GM20000 (cell line): ENCODE measurements around the gene KBTBD4.

Source experiments
- DNase-seq: peaks from one replicate; pipeline ENCODE4 v3.0.0; 2012; ENCODE audit warnings: low spot score
- TF ChIP-seq, protein P1 (sequence below): IDR thresholded peaks from 2 replicates; pipeline ENCODE4 v1.5.1; 2012; ENCODE audit warnings: mild to moderate bottlenecking, control low read depth; ENCODE audit errors: extremely low read depth, missing control alignments

The KBTBD4 gene

DNA sequence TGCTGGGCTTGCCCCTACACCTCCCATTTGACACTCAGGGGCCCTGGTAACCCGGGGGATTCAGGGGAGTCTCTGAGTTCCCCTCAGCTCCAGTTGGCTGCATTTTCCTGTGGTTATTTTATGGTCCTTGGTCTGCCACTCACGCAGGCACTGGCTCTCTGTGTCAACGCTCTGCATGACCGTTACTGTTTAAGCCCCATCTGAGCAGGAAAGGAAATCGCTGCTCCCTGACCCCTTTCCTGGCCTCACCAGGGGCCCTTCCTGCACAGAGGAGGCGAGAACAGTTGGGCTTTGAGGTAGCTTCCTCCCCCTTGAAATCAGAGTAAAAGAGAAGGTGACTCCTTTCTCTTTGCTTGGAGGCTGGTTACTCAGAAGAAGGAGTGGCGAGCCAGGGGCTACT lies 13.0 kb upstream of the KBTBD4 start:
- peak; percentile 69 for DNase-seq
- TF ChIP-seq, protein P1, sequence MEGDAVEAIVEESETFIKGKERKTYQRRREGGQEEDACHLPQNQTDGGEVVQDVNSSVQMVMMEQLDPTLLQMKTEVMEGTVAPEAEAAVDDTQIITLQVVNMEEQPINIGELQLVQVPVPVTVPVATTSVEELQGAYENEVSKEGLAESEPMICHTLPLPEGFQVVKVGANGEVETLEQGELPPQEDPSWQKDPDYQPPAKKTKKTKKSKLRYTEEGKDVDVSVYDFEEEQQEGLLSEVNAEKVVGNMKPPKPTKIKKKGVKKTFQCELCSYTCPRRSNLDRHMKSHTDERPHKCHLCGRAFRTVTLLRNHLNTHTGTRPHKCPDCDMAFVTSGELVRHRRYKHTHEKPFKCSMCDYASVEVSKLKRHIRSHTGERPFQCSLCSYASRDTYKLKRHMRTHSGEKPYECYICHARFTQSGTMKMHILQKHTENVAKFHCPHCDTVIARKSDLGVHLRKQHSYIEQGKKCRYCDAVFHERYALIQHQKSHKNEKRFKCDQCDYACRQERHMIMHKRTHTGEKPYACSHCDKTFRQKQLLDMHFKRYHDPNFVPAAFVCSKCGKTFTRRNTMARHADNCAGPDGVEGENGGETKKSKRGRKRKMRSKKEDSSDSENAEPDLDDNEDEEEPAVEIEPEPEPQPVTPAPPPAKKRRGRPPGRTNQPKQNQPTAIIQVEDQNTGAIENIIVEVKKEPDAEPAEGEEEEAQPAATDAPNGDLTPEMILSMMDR, result no peak

GRCh38 chr11:47589977-47590861 lies 11.4 kb upstream of the KBTBD4 start:
- DNase-seq, result no peak
- TF ChIP-seq, protein P1, result no peak

GRCh38 chr11:47589584-47589976 lies 10.8 kb upstream of the KBTBD4 start:
- no peak for DNase-seq
- TF ChIP-seq, protein P1, result no peak

GRCh38 chr11:47589118-47589517 lies 10.3 kb upstream of the KBTBD4 start:
- TF ChIP-seq, protein P1, result no peak
- DNase-seq, result no peak

DNA sequence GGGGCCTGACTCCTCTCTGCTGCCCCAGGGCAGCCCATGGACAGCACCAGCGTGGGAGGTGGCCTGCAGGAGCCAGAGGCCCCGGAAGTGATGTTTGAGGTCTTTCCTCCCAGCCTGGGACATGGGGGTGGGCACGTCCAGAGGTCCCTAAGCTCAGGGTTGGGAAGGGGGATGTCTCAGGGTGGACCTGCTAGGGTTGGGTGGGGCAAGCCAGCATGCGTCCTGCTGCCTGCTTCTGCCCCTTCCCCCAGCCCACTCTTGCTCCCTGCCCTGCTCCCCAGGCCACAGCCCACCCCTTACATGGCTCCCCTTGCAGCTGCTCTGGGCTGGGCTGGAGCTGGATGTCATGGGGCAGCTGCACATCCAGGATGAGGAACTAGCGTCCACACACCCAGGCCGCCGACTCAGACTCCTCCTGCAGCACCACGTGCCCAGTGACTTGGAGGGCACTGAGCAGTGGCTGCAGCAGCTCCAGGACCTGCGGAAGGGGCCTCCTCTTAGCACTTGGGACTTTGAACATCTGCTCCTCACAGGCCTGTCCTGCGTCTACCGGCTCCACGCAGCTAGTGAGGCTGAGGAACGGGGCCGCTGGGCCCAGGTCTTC lies 9.1 kb upstream of the KBTBD4 start:
- TF ChIP-seq, protein P1, result no peak
- peak; percentile 34 for DNase-seq

GRCh38 chr11:47587039-47587716 lies 8.4 kb upstream of the KBTBD4 start:
- DNase-seq, result no peak
- TF ChIP-seq, protein P1, result no peak
